Measurements from ENCODE around the gene TSPAN3. TPM values are rescaled to one million over a fixed set of nuclear protein-coding genes. Genes with fewer than 3 reads are reported as not detected.

Gene TSPAN3
- total RNA-seq, 2 experiments from 2014 or later: 14.7 to 15.5 TPM

DNA sequence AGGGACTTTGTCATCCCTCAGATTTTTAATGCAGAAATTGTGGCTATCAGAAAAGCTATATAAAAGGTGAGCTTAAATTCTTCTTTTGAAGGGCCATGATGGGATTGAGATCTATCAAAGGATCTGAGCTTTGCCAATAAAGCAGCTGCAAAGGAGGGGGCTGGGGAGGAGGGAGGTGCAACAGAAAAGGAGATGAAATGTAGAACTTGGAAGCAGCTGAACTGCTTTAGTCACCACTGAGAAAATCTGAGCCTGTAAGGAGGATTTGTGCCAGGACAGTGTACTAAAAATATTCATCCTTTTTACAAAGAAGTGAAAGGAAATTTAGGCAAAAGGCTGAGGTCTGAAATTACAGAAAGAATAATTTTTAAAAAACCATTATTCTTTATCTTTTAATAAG, 10.4 kb downstream of the TSPAN3 start:
- Mint-ChIP-seq H3K27me3 (no peaks in the 10 kb centered on the region), H3K27ac (no peak overlapping the region), H3K36me3 (ENCODE audit: low read depth) (no peaks in the 10 kb centered on the region), H3K4me3 (no peak overlapping the region), H3K4me1 (ENCODE audit: low read depth) (peaks cover 19% of the 10 kb centered on the region), H3K9me3 (no peaks in the 10 kb centered on the region)
- TF ChIP-seq, protein P1, sequence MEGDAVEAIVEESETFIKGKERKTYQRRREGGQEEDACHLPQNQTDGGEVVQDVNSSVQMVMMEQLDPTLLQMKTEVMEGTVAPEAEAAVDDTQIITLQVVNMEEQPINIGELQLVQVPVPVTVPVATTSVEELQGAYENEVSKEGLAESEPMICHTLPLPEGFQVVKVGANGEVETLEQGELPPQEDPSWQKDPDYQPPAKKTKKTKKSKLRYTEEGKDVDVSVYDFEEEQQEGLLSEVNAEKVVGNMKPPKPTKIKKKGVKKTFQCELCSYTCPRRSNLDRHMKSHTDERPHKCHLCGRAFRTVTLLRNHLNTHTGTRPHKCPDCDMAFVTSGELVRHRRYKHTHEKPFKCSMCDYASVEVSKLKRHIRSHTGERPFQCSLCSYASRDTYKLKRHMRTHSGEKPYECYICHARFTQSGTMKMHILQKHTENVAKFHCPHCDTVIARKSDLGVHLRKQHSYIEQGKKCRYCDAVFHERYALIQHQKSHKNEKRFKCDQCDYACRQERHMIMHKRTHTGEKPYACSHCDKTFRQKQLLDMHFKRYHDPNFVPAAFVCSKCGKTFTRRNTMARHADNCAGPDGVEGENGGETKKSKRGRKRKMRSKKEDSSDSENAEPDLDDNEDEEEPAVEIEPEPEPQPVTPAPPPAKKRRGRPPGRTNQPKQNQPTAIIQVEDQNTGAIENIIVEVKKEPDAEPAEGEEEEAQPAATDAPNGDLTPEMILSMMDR (IDR thresholded peaks at IDR 0.05): no peak
- Histone ChIP-seq H3K4me3 (ENCODE audit: low read length) (no peak overlapping the region), H3K27ac (ENCODE audit: low read depth in 1 of 2, low read length in 2 of 2) (no peak overlapping the region), H3K27me3 (ENCODE audit: control insufficient read depth in 1 of 2, insufficient read depth in 2 of 2, low read length in 2 of 2) (no peaks in the 10 kb centered on the region), H3K9me3 (ENCODE audit: control insufficient read depth in 1 of 2, insufficient read depth in 1 of 2, low read length in 2 of 2) (no peaks in the 10 kb centered on the region), H3K4me1 (ENCODE audit: insufficient read depth, low read length) (no peaks in the 10 kb centered on the region), H3K36me3 (ENCODE audit: insufficient read depth, low read length) (no peaks in the 10 kb centered on the region)
- intact Hi-C loops (cut with DNase I, micrococcal nuclease): no loop called here
- ChIA-PET POLR2A (interaction anchor here (1.2 to 2.0 kb wide), 3 partner anchors 11 to 66 kb away, joined by 3 to 6 read pairs (median 5); partner anchors contain the start of genes PSTPIP1 and TSPAN3), CTCF (no interaction called here)
- no peak for ATAC-seq (ENCODE audit: poor library complexity)
- DNase-seq: no peak

DNA sequence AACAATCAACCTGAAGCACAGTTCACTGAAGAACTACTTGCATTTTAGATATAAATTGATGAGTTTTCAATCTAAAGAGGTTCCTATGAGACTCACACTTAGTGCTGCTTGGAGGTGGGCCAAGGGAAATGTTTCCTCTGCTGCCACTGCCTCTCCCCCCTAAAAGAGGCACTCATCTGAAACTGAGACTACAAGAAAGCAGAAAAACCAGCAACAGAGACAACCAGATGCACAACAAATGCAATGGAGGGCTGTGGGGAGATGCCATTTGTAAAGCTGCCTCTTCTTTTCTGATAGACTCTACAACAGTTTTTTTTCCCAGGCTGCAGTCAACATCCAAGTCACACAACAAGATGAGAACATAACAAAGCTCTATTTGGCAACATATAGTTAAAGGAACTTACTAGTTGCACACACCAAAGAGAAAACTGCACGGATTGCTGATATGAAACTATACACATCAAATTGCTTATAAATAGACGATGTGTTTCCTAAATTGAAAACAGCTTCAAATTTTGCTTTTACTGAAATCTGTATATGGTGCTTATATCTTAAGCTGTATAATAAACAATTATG, 11.0 kb downstream of the TSPAN3 start:
- CTCF ChIA-PET: no interaction called here
- H3K4me3 Mint-ChIP-seq: no peak overlapping the region
- no peak overlapping the region for H3K27ac Mint-ChIP-seq

DNA sequence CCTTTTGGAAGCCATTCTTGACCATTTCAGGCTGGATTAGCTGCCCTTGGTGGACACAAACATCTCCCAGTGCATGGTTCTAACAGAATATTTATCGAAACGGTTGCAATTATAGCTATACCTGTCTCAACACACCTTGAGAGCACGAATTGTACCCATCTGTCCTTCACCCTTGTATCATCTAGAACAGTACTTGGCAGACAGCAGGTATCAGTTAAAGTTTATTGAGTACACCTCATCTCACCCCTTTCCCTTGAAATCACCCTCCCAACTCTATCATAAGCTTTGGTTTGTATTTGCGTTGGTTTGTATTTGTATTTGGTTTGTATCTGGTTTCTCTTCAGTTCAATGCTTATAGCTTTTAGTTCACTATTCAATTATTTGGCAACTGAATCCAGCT, 12.4 kb downstream of the TSPAN3 start:
- no peaks in the 10 kb centered on the region for H3K36me3 ChIP-seq (ENCODE audit: insufficient read depth, low read length)
- H3K4me1 ChIP-seq (ENCODE audit: insufficient read depth, low read length): no peaks in the 10 kb centered on the region
- CTCF ChIA-PET: interaction anchor here (0.8 kb wide), 1 partner anchor 9 kb away, joined by 5 read pairs; no protein-coding TSS in a partner anchor
- TF ChIP-seq, protein P1 (IDR thresholded peaks at IDR 0.05): no peak
- intact Hi-C loops (cut with DNase I, micrococcal nuclease): no loop called here
- Mint-ChIP-seq H3K4me3 (no peak overlapping the region), H3K36me3 (ENCODE audit: low read depth) (peaks cover 6% of the 10 kb centered on the region), H3K4me1 (ENCODE audit: low read depth) (peaks cover 19% of the 10 kb centered on the region), H3K9me3 (no peaks in the 10 kb centered on the region), H3K27ac (no peak overlapping the region), H3K27me3 (no peaks in the 10 kb centered on the region)
- H3K9me3 ChIP-seq (ENCODE audit: control insufficient read depth in 1 of 2, insufficient read depth in 1 of 2, low read length in 2 of 2): no peaks in the 10 kb centered on the region
- no peaks in the 10 kb centered on the region for H3K27me3 ChIP-seq (ENCODE audit: control insufficient read depth in 1 of 2, insufficient read depth in 2 of 2, low read length in 2 of 2)
- no peak overlapping the region for H3K27ac ChIP-seq (ENCODE audit: low read depth in 1 of 2, low read length in 2 of 2)
- ATAC-seq (ENCODE audit: poor library complexity) (no peak), DNase-seq (no peak)
- H3K4me3 ChIP-seq (ENCODE audit: low read length): no peak overlapping the region
- POLR2A ChIA-PET: interaction anchor here (1.5 kb wide), 1 partner anchor 44 kb away, joined by 4 read pairs; no protein-coding TSS in a partner anchor

More for the DNA sequence above, 11.0 kb downstream of the TSPAN3 start:
- POLR2A ChIA-PET: interaction anchor here (1.2 to 2.0 kb wide), 4 partner anchors 11 to 65 kb away, joined by 3 to 6 read pairs (median 4); partner anchors contain the start of genes PSTPIP1 and TSPAN3
- Histone ChIP-seq H3K36me3 (ENCODE audit: insufficient read depth, low read length) (no peaks in the 10 kb centered on the region), H3K4me1 (ENCODE audit: insufficient read depth, low read length) (no peaks in the 10 kb centered on the region), H3K27ac (ENCODE audit: low read depth in 1 of 2, low read length in 2 of 2) (no peak overlapping the region), H3K27me3 (ENCODE audit: control insufficient read depth in 1 of 2, insufficient read depth in 2 of 2, low read length in 2 of 2) (no peaks in the 10 kb centered on the region), H3K4me3 (ENCODE audit: low read length) (no peak overlapping the region), H3K9me3 (ENCODE audit: control insufficient read depth in 1 of 2, insufficient read depth in 1 of 2, low read length in 2 of 2) (no peaks in the 10 kb centered on the region)
- DNase-seq (no peak), ATAC-seq (ENCODE audit: poor library complexity) (no peak)
- Mint-ChIP-seq H3K36me3 (ENCODE audit: low read depth) (no peaks in the 10 kb centered on the region), H3K4me1 (ENCODE audit: low read depth) (peaks cover 19% of the 10 kb centered on the region), H3K9me3 (no peaks in the 10 kb centered on the region), H3K27me3 (no peaks in the 10 kb centered on the region)
- TF ChIP-seq, protein P1 (IDR thresholded peaks at IDR 0.05): no peak
- intact Hi-C loops (cut with DNase I, micrococcal nuclease): no loop called here
